HG02981 (cell line): ENCODE results near the gene RPL13A.
A peak's percentile ranks its signal among the peaks of the same experiment; 100 is the strongest.
"Not testable (repeated sequence)": the region's sequence is repeated elsewhere in the genome, so short reads cannot be mapped to it uniquely, and the experiment has no call there.

Experiments used
- ATAC-seq: cut with Tn5 transposase; IDR thresholded peaks from one replicate; pipeline ENCODE4 v1.9.1; 2021; ENCODE audit warnings: mild to moderate bottlenecking, moderate library complexity; ENCODE audit not compliant: unreplicated experiment

Gene RPL13A

GRCh38 chr19:49487277-49488045, at the start of gene RPL13A:
TSS of gene RPL13A (plus strand) at chr19:49487608. CDS start at chr19:49487630, 22 bp downstream.
- ATAC-seq, result peak; percentile 89

GRCh38 chr19:49438261-49438660, 49.1 kb upstream of the RPL13A start:
- ATAC-seq, result no peak

- ATAC-seq, result no peak
Measured at GRCh38 chr19:49439836-49440235, 47.6 kb upstream of the RPL13A start.

GRCh38 chr19:49440439-49441209, 46.8 kb upstream of the RPL13A start:
- ATAC-seq, result no peak

- ATAC-seq, result no peak
Measured at GRCh38 chr19:49441210-49441959, 46.0 kb upstream of the RPL13A start, which contains the start of gene SLC17A7. TSS of gene SLC17A7 (minus strand) at chr19:49441527. CDS start at chr19:49441379, 148 bp downstream.

- no peak for ATAC-seq
Measured at GRCh38 chr19:49441960-49442350, 45.5 kb upstream of the RPL13A start.

GRCh38 chr19:49442354-49442753, 45.1 kb upstream of the RPL13A start:
- ATAC-seq, result no peak

GRCh38 chr19:49442771-49443365, 44.5 kb upstream of the RPL13A start:
- ATAC-seq, result peak; percentile 8

- peak; percentile 65 for ATAC-seq
Measured at GRCh38 chr19:49443366-49444099, 43.9 kb upstream of the RPL13A start.

GRCh38 chr19:49444100-49444700, 43.2 kb upstream of the RPL13A start:
- not testable (repeated sequence) for ATAC-seq

- no peak for ATAC-seq
Measured at GRCh38 chr19:49445997-49446396, 41.4 kb upstream of the RPL13A start.

- ATAC-seq, result no peak
Measured at GRCh38 chr19:49447485-49448431, 39.6 kb upstream of the RPL13A start.

GRCh38 chr19:49448432-49448786, 39.0 kb upstream of the RPL13A start:
- no peak for ATAC-seq

- no peak for ATAC-seq
Measured at GRCh38 chr19:49450405-49450804, 37.0 kb upstream of the RPL13A start.

- peak; percentile 59 for ATAC-seq
Measured at GRCh38 chr19:49451430-49452181, 35.8 kb upstream of the RPL13A start, which contains the start of gene PIH1D1. TSS of gene PIH1D1 (minus strand) at chr19:49451814. CDS start at chr19:49451574, 240 bp downstream.

- ATAC-seq, result peak; percentile 87
Measured at GRCh38 chr19:49453013-49453756, 34.2 kb upstream of the RPL13A start, which contains the start of gene ALDH16A1. TSS of gene ALDH16A1 (plus strand) at chr19:49453225. CDS start at chr19:49453332, 107 bp downstream.

GRCh38 chr19:49453757-49454240, 33.6 kb upstream of the RPL13A start:
- no peak for ATAC-seq
